GM12875 (cell line): ENCODE results near the gene GLDN.

ENCODE experiments used
- H3K4me3 ChIP-seq: one replicate; pipeline ENCODE4 v1.5.1; 2011; ENCODE audit warnings: low read depth, low read length, control low read depth
- TF ChIP-seq, protein P1 (sequence below): IDR thresholded peaks from 2 replicates; pipeline ENCODE4 v1.5.1; 2011; ENCODE audit warnings: low read depth, mild to moderate bottlenecking, control low read depth, inconsistent platforms, low read length, moderate library complexity, borderline replicate concordance; ENCODE audit not compliant: insufficient read depth

GLDN gene

GRCh38 chr15:51310064-51310463 is 31.4 kb upstream of the GLDN start:
- TF ChIP-seq, protein P1, sequence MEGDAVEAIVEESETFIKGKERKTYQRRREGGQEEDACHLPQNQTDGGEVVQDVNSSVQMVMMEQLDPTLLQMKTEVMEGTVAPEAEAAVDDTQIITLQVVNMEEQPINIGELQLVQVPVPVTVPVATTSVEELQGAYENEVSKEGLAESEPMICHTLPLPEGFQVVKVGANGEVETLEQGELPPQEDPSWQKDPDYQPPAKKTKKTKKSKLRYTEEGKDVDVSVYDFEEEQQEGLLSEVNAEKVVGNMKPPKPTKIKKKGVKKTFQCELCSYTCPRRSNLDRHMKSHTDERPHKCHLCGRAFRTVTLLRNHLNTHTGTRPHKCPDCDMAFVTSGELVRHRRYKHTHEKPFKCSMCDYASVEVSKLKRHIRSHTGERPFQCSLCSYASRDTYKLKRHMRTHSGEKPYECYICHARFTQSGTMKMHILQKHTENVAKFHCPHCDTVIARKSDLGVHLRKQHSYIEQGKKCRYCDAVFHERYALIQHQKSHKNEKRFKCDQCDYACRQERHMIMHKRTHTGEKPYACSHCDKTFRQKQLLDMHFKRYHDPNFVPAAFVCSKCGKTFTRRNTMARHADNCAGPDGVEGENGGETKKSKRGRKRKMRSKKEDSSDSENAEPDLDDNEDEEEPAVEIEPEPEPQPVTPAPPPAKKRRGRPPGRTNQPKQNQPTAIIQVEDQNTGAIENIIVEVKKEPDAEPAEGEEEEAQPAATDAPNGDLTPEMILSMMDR: no peak
- H3K4me3 ChIP-seq: no peak overlapping the region

GRCh38 chr15:51311510-51311909 is 29.9 kb upstream of the GLDN start:
- TF ChIP-seq, protein P1: no peak
- no peak overlapping the region for H3K4me3 ChIP-seq

DNA sequence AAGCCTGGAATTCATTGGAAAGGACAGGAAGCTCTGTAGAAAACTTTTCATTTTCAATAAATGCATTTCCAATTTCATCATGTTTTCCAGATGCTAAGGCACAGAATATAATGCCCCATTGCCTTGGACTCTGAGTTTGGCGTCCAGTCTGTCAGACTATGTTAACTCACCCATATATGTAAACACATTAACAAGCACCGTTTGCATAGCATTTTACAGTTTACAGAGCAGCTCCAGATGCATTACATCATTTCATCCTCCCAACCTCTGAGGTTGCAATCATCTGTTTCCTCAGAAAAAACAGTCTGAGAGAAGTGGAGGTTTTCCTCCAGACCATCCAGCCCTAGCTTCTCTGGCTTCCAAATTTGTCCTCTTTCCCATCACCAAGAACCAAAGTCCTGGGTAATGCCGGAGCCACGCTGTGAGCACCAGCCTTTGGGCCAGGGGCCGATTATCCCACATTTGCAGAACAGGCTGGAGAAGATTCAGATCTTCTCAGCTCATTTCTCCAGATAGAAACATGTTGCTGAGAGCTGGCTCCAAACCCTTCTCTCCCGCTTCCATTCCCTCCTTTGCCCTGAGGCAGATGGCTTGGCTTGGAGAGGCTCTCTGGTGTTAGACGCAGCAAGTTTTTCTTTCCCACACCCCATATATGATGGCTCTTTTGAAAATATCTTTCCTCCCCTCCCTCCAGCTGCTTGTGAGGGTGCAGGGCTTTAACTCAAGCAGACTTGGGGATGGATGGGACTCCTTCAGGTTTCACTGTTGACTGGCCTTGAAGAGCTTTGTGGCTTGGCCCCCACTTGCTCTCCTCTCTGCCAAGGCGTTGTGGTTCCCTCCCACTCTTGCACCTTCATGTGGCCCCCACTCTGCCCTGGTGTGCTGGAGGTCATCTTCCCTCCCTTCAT is 29.0 kb upstream of the GLDN start:
- TF ChIP-seq, protein P1: no peak
- H3K4me3 ChIP-seq: no peak overlapping the region

GRCh38 chr15:51313074-51313393 is 28.4 kb upstream of the GLDN start:
- no peak overlapping the region for H3K4me3 ChIP-seq
- TF ChIP-seq, protein P1: no peak

GRCh38 chr15:51313644-51314280 is 27.7 kb upstream of the GLDN start:
- H3K4me3 ChIP-seq: no peak overlapping the region
- TF ChIP-seq, protein P1: no peak

GRCh38 chr15:51314391-51315337 is 26.8 kb upstream of the GLDN start:
- no peak overlapping the region for H3K4me3 ChIP-seq
- TF ChIP-seq, protein P1: no peak
